Smooth muscle cell (in vitro differentiated cells): ENCODE data around the gene GOSR1. TPM values are rescaled to one million over a fixed set of nuclear protein-coding genes. Genes with fewer than 3 reads are reported as not detected.

Experiments used
- DNase-seq: peaks from one replicate; lab custom pipeline; 2025; ENCODE audit not compliant: unreplicated experiment; lab: John Stamatoyannopoulos, UW
- H2AFZ ChIP-seq: fragments of 200-600 bp; sonication (generic); 2 replicates; pipeline ENCODE4 v1.6.0; 2016; ENCODE audit warnings: antibody characterized with exemption, low read depth, mild to moderate bottlenecking
- H3F3A ChIP-seq: fragments of 200-600 bp; sonication (generic); 2 replicates; pipeline ENCODE4 v1.6.0; 2017; ENCODE audit warnings: antibody characterized with exemption, low read depth
- H3K27ac ChIP-seq: fragments of 200-600 bp; sonication (generic); 2 replicates; pipeline ENCODE4 v1.5.1; 2016; ENCODE audit warnings: low read depth, mild to moderate bottlenecking
- H3K27me3 ChIP-seq: fragments of 200-600 bp; sonication (generic); 2 replicates; pipeline ENCODE4 v1.6.1; 2016; ENCODE audit warnings: low read depth, mild to moderate bottlenecking
- H3K36me3 ChIP-seq: fragments of 200-600 bp; sonication (generic); 2 replicates; pipeline ENCODE4 v1.5.1; 2016; ENCODE audit warnings: low read depth
- H3K4me1 ChIP-seq: fragments of 200-600 bp; sonication (generic); 2 replicates; pipeline ENCODE4 v1.5.1; 2016; ENCODE audit warnings: low read depth
- H3K4me2 ChIP-seq: fragments of 200-600 bp; sonication (generic); 2 replicates; pipeline ENCODE4 v1.6.0; 2016; ENCODE audit warnings: mild to moderate bottlenecking
- H3K4me3 ChIP-seq: fragments of 200-600 bp; sonication (generic); 2 replicates; pipeline ENCODE4 v1.5.1; 2016; ENCODE audit warnings: mild to moderate bottlenecking
- H3K79me2 ChIP-seq: fragments of 200-600 bp; sonication (generic); 2 replicates; pipeline ENCODE4 v1.6.0; 2016; ENCODE audit warnings: low read depth, mild to moderate bottlenecking
- H3K9ac ChIP-seq: fragments of 200-600 bp; sonication (generic); 2 replicates; pipeline ENCODE4 v1.6.0; 2016; ENCODE audit warnings: low read depth
- H3K9me3 ChIP-seq: fragments of 200-600 bp; sonication (generic); replicated peaks from 2 replicates; pipeline ENCODE4 v1.5.1; 2016; ENCODE audit warnings: low read depth
- H4K20me1 ChIP-seq: fragments of 200-600 bp; sonication (generic); 2 replicates; pipeline ENCODE4 v1.6.0; 2016; ENCODE audit warnings: low read depth
- CTCF ChIP-seq: fragments of 200-600 bp; sonication (generic); IDR thresholded peaks from 2 replicates; pipeline ENCODE4 v1.5.1; 2017; ENCODE audit warnings: borderline replicate concordance, mild to moderate bottlenecking, antibody characterized with exemption; ENCODE audit not compliant: insufficient read depth, poor library complexity, severe bottlenecking
- WGBS: methylation state at CpG from one replicate; pipeline ENCODE4 v1.1.7; 2016; ENCODE audit warnings: low lambda C conversion rate; 5-methylcytosine and 5-hydroxymethylcytosine counted together
- polyA plus RNA-seq: library from polyadenylated mRNA; unstranded; fragments of >200 nt; fragmentation: Nextera tagmentation; extraction: Ambion mirVana; gene quantifications from 2 replicates; pipeline ENCODE4 v1.2.1, GENCODE V29; 2016
- total RNA-seq: library from RNA; depleted of rRNA; stranded (reverse); fragments of >200 nt; gene quantifications from 2 replicates; pipeline ENCODE4 v1.2.3, GENCODE V29; 2014

Gene GOSR1
- total and polyA plus RNA-seq, 2 experiments from 2014 or later = 48.3 to 81.0 TPM

GRCh38 chr17:30556374-30557332, 79.4 kb downstream of the GOSR1 start:
- H3K27me3 ChIP-seq = no peaks in the 10 kb centered on the region
- no peak for DNase-seq
- 93% methylated on average over 26 of the region's 26 CpGs for WGBS
- no peak overlapping the region for H3K4me2 ChIP-seq
- H3K36me3 ChIP-seq = no peaks in the 10 kb centered on the region
- H3F3A ChIP-seq = no peaks in the 10 kb centered on the region
- no peaks in the 10 kb centered on the region for H3K9me3 ChIP-seq
- no peaks in the 10 kb centered on the region for H3K79me2 ChIP-seq
- no peak for TF ChIP-seq CTCF
- H3K4me3 ChIP-seq = no peak overlapping the region
- no peaks in the 10 kb centered on the region for H3K4me1 ChIP-seq
- H3K9ac ChIP-seq = no peak overlapping the region
- no peak overlapping the region for H2AFZ ChIP-seq
- H3K27ac ChIP-seq = no peak overlapping the region
- no peaks in the 10 kb centered on the region for H4K20me1 ChIP-seq

GRCh38 chr17:30557916-30558685, 80.9 kb downstream of the GOSR1 start:
- Histone ChIP-seq H4K20me1 (no peaks in the 10 kb centered on the region), H3K27ac (no peak overlapping the region), H3K4me2 (no peak overlapping the region), H3F3A (no peaks in the 10 kb centered on the region), H3K4me1 (no peaks in the 10 kb centered on the region), H3K36me3 (no peaks in the 10 kb centered on the region), H3K4me3 (no peak overlapping the region), H2AFZ (no peak overlapping the region), H3K9me3 (no peaks in the 10 kb centered on the region), H3K9ac (no peak overlapping the region), H3K27me3 (no peaks in the 10 kb centered on the region), H3K79me2 (no peaks in the 10 kb centered on the region)
- 83% methylated on average over 8 of the region's 8 CpGs for WGBS
- no peak for TF ChIP-seq CTCF
- DNase-seq = no peak

- no peaks in the 10 kb centered on the region for H3K79me2 ChIP-seq
- H3K4me1 ChIP-seq = no peaks in the 10 kb centered on the region
- H3K4me3 ChIP-seq = no peak overlapping the region
- H4K20me1 ChIP-seq = no peaks in the 10 kb centered on the region
- no peak overlapping the region for H3K27ac ChIP-seq
- DNase-seq = no peak
- WGBS = 92% methylated on average over 22 of the region's 22 CpGs
- H3K27me3 ChIP-seq = no peaks in the 10 kb centered on the region
- no peak overlapping the region for H2AFZ ChIP-seq
- no peak overlapping the region for H3K9ac ChIP-seq
- no peaks in the 10 kb centered on the region for H3K36me3 ChIP-seq
- H3K4me2 ChIP-seq = no peak overlapping the region
- no peak for TF ChIP-seq CTCF
- H3K9me3 ChIP-seq = no peaks in the 10 kb centered on the region
- H3F3A ChIP-seq = no peaks in the 10 kb centered on the region
Observed at GRCh38 chr17:30558686-30559545, 81.7 kb downstream of the GOSR1 start.
